Measurements from ENCODE around the gene MLPH.

DNA sequence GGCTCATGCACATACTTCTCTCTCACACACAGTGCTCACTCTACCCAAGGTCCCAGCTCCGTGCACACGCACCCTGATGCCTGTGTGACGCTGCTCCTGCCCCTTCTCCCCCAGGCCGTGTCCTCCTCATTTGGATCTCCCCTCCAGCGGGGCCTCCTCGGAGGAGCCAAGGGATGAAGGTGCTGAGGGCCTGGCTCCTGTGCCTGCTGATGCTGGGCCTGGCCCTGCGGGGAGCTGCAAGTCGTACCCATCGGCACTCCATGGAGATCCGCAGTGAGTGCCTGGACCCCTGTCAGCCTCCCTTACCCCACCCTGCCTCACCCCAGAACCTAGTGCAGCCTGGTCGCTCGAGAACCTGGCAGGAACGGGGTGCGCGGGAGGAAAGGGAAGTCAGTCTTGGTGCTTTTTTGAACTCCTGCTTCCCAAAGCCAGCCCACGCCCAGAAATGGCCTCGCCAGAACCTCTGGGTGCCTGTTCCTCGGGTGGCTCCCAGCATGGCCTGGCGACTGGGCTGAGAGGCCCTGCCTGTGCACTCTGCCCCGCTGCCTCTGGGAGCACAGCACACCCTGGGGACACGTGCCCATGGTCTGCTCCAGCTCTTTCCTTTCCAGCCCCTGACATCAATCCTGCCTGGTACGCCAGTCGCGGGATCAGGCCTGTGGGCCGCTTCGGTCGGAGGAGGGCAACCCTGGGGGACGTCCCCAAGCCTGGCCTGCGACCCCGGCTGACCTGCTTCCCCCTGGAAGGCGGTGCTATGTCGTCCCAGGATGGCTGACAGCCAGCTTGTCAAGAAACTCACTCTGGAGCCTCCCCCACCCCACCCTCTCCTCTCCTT is 79.6 kb downstream of the MLPH start, which contains the start of gene PRLH:
- no peak for TF ChIP-seq CTCF (conservative IDR thresholded peaks at IDR 0.05 in 1 of 2, IDR thresholded peaks at IDR 0.05 in 1 of 2; ENCODE audit: extremely low read depth in 1 of 2, insufficient read depth in 1 of 2, low read depth in 1 of 2, low read length in 2 of 2)
- TF ChIP-seq EZH2 (IDR thresholded peaks at IDR 0.05; ENCODE audit: borderline replicate concordance, low read length), result no peak

Measured in mammary epithelial cell (primary cell).